Esophagus squamous epithelium (tissue), 5 donors: ENCODE results near the gene METTL2B. TPM values are rescaled to one million over a fixed set of nuclear protein-coding genes. Genes with fewer than 3 reads are reported as not detected.
"Not testable (repeated sequence)": the region's sequence is repeated elsewhere in the genome, so short reads cannot be mapped to it uniquely, and the experiment has no call there.

Experiments
- DNase-seq: peaks from one replicate; lab custom pipeline; 2025; lab: John Stamatoyannopoulos, UW
- H3K27ac ChIP-seq, 4 donors: fragments of 200-600 bp; sonication (generic); one replicate each; pipeline ENCODE4 v1.5.1; 2016 to 2019; ENCODE audit warnings: mild to moderate bottlenecking in 1 of 4
- H3K27me3 ChIP-seq, 4 donors: fragments of 200-600 bp; sonication (generic); 1 replicate in 3 of 4; 2 replicates in 1 of 4; pipeline versions ENCODE4 v1.5.1 to v1.6.0; 2017 to 2021; ENCODE audit warnings: antibody characterized with exemption in 1 of 4
- H3K36me3 ChIP-seq, 3 donors: fragments of 200-600 bp; sonication (generic); one replicate each; pipeline ENCODE4 v1.5.1; 2016 to 2019
- H3K4me1 ChIP-seq, 3 donors: fragments of 200-600 bp; sonication (generic); one replicate each; pipeline ENCODE4 v1.5.1; 2017 to 2019
- H3K4me3 ChIP-seq, 4 donors: fragments of 200-600 bp; sonication (generic); 1 replicate in 3 of 4; 2 replicates in 1 of 4; pipeline ENCODE4 v1.5.1; 2016 to 2019; ENCODE audit warnings: mild to moderate bottlenecking in 2 of 4, moderate library complexity in 1 of 4
- H3K9me3 ChIP-seq, 3 donors: fragments of 200-600 bp; sonication (generic); one replicate each; pipeline ENCODE4 v1.5.1; 2016 to 2019
- CTCF ChIP-seq, 6 experiments: fragments of 450-650 bp in 4 of 6; fragments of 200-600 bp in 2 of 6; sonication (generic) in 2 of 6; IDR thresholded peaks; one replicate each; pipeline ENCODE4 v1.5.1; 2016 to 2019; ENCODE audit warnings: antibody characterized with exemption in 6 of 6, mild to moderate bottlenecking in 4 of 6, moderate library complexity in 4 of 6
- POLR2A ChIP-seq, 4 donors: fragments of 450-650 bp; IDR thresholded peaks; one replicate each; pipeline ENCODE4 v1.6.1; 2017; ENCODE audit warnings: antibody characterized with exemption in 4 of 4, mild to moderate bottlenecking in 4 of 4, moderate library complexity in 3 of 4
- WGBS, 2 donors: methylation state at CpG; one replicate each; pipeline ENCODE4 v1.1.5; 2018; 5-methylcytosine and 5-hydroxymethylcytosine counted together
- intact Hi-C: fragments of 100-400 bp; cut with DNase I; formaldehyde crosslinking; loops from one replicate; pipeline ENCODE4 v1.15.0; 2022
- total RNA-seq, 4 donors: library from RNA; depleted of rRNA; stranded (reverse); fragments of >200 nt; gene quantifications; one replicate each; pipeline ENCODE4 v1.1.0, GENCODE V29; 2016
- donor health status: DM: yes; HTN: yes; CAD: no.

Gene METTL2B
- total RNA-seq, 4 donors from 2014 or later, result 20.2 to 26.6 (median 24.5) TPM

GRCh38 chr7:128454808-128455542 lies 21.6 kb upstream of the METTL2B start:
- Histone ChIP-seq H3K4me1 (peaks cover 31 to 62% (median 38%) of the 10 kb centered on the region in 3 donors), H3K36me3 (peaks cover 0 to 11% (median 0%) of the 10 kb centered on the region in 3 donors), H3K27me3 (no peaks in the 10 kb centered on the region), H3K4me3 (peak overlapping the region; percentile 61 to 93 (median 80)), H3K27ac (peak overlapping the region; percentile 82 to 95 (median 93)), H3K9me3 (no peaks in the 10 kb centered on the region)
- intact Hi-C loops, result no loop called here
- no peak for DNase-seq
- WGBS, 2 donors, result 31 to 57% methylated on average over 14 to 20 of the region's 25 CpGs
- TF ChIP-seq POLR2A (IDR thresholded peaks at IDR 0.05), result no peak
- TF ChIP-seq CTCF (IDR thresholded peaks at IDR 0.05), result no peak

DNA sequence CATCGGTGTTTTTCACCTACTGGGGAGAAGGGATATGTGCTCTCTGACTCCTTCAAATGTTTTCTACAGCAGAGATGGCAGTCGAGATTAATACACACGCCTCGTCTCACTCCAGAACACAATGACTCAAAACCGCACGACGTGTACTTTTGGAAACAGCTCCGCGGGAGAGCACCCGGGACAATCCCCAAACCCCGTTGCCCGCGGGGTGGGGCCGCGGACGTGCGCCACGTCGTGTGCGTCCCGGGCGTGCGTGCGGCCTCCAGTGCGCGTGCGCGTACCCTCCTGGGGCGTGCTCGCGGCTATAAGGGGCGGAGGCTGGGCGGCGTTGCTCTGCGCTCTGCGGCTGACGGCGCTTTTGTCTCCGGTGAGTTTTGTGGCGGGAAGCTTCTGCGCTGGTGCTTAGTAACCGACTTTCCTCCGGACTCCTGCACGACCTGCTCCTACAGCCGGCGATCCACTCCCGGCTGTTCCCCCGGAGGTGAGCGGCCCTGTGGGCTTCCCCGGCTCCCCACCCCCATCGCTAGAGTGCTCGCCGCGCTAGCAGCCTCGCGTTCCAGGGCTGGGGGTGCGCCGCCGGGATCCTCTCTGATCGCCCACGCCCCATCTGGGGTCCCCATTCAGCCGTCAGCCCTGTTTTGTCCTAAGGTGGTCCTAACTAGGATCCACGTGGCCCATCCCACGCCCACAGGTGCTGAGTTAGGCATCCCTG lies 20.8 kb upstream of the METTL2B start, which contains the start of gene HILPDA:
TSS of gene HILPDA (plus strand) at position 336 of the 712 bp plus-strand sequence. CDS start 1,391 bp downstream, outside the sequence.
- Histone ChIP-seq H3K4me1 (peaks cover 31 to 67% (median 38%) of the 10 kb centered on the region in 3 donors), H3K36me3 (peaks cover 0 to 11% (median 0%) of the 10 kb centered on the region in 3 donors), H3K27me3 (no peaks in the 10 kb centered on the region), H3K27ac (peak within 1 kb of the TSS; percentile 82 to 95 (median 93)), H3K9me3 (no peaks in the 10 kb centered on the region), H3K4me3 (peak within 1 kb of the TSS; percentile 61 to 93 (median 80))
- intact Hi-C loops, result no loop called here
- TF ChIP-seq POLR2A (IDR thresholded peaks at IDR 0.05) (peak in 2 of 4 donors; percentile 78 to 85), CTCF (IDR thresholded peaks at IDR 0.05) (peak in 4 of 6 experiments; percentile 5 to 38 (median 22))
- WGBS, 2 donors, result 0% methylated on average over 46 to 47 of the region's 64 CpGs
- peak; percentile 59 for DNase-seq

DNA sequence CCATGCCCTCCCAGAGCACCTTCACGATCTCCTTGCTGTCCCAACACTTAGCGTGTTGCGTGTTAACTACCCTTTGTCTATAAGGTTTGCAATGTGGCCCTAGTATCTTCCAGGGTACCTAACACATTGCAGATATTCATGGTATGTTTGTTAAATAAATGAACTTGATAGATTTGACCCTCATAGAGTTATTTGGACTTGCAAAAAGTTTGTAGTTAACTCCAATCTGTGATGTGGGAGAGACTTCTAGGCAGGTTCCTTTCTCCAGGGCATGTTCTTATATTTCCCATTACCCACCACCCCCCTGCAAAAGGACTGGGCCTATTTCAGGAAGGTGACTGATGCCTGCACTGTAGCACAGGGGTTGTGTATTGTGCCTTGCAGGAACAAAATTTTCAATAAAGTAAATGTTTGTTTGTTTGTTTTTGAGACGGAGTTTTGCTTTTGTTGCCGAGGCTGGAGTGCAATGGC lies 20.3 kb upstream of the METTL2B start:
- peaks cover 31 to 71% (median 38%) of the 10 kb centered on the region in 3 donors for H3K4me1 ChIP-seq
- H3K4me3 ChIP-seq, result peak overlapping the region; percentile 61 to 93 (median 80)
- no peak for DNase-seq
- H3K36me3 ChIP-seq, result peaks cover 0 to 11% (median 0%) of the 10 kb centered on the region in 3 donors
- 0 to 3% methylated on average over 5 of the region's 5 CpGs for WGBS, 2 donors
- no peaks in the 10 kb centered on the region for H3K9me3 ChIP-seq
- no peak for TF ChIP-seq CTCF (IDR thresholded peaks at IDR 0.05)
- no peak for TF ChIP-seq POLR2A (IDR thresholded peaks at IDR 0.05)
- peak overlapping the region; percentile 82 to 95 (median 93) for H3K27ac ChIP-seq
- no peaks in the 10 kb centered on the region for H3K27me3 ChIP-seq
- intact Hi-C loops, result no loop called here

- H3K27ac ChIP-seq, result peak overlapping the region; percentile 82 to 95 (median 93)
- DNase-seq, H3K27me3 ChIP-seq, H3K9me3 ChIP-seq, intact Hi-C loops: not testable (repeated sequence)
- peaks cover 31 to 71% (median 38%) of the 10 kb centered on the region in 3 donors for H3K4me1 ChIP-seq
- WGBS, 2 donors, result 40 to 60% methylated on average over 1 to 6 of the region's 6 CpGs
- H3K36me3 ChIP-seq, result peaks cover 0 to 11% (median 0%) of the 10 kb centered on the region in 3 donors
- peak overlapping the region; percentile 61 to 93 (median 80) for H3K4me3 ChIP-seq
Measured at GRCh38 chr7:128457385-128457784, 19.2 kb upstream of the METTL2B start.

DNA sequence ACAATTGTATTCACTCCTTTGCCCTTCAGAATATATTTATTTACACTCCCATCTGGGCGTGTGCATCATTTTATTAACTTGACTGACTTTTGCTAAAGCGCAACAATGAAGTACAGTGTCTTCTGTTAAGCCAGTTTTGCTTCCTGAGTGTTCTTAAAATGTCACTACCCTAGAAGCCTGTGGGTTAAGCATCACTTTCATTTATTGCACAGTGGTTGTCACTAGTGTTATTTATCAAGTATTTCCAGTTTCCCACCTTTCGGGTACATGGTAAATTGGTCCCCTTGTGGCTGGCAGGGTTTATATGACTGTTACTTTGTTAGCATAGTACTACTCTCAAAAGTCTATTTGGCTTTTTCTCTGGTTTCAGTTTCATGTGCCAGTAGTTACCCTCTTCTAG lies 17.6 kb upstream of the METTL2B start:
- no peak for TF ChIP-seq CTCF (IDR thresholded peaks at IDR 0.05)
- Histone ChIP-seq H3K27me3 (no peaks in the 10 kb centered on the region), H3K36me3 (peaks cover 0 to 21% (median 0%) of the 10 kb centered on the region in 3 donors), H3K4me1 (peaks cover 31 to 65% (median 34%) of the 10 kb centered on the region in 3 donors), H3K4me3 (no peak overlapping the region), H3K9me3 (no peaks in the 10 kb centered on the region), H3K27ac (peak overlapping the region in 2 of 4 donors; percentile 42 to 91)
- 39 to 40% methylated on average over 3 of the region's 3 CpGs for whole genome bisulfite sequencing, 2 donors
- intact Hi-C loops, result no loop called here
- DNase-seq, result no peak
